Neutrophil (primary cell): ENCODE measurements around the gene JUND.

Source experiments
- H3K27ac ChIP-seq: fragments of 200-600 bp; sonication (generic); 2 replicates; pipeline ENCODE4 v1.5.1; 2016; ENCODE audit warnings: mild to moderate bottlenecking, moderate library complexity
- H3K27me3 ChIP-seq: fragments of 200-600 bp; sonication (generic); 2 replicates; pipeline ENCODE4 v1.6.0; 2016; ENCODE audit warnings: mild to moderate bottlenecking
- H3K36me3 ChIP-seq: fragments of 200-600 bp; sonication (generic); 2 replicates; pipeline ENCODE4 v1.5.1; 2017
- H3K4me1 ChIP-seq, 2 experiments: fragments of 200-600 bp in 1 of 2; sonication (generic) in 1 of 2; 1 replicate in 1 of 2; 2 replicates in 1 of 2; pipeline versions ENCODE4 v1.5.1 to v1.6.1; 2013 to 2016; ENCODE audit warnings: low read depth in 1 of 2, low read length in 1 of 2, mild to moderate bottlenecking in 1 of 2, moderate library complexity in 1 of 2; ENCODE audit not compliant: control insufficient read depth in 1 of 2, insufficient read depth in 1 of 2
- H3K4me3 ChIP-seq, 2 experiments: fragments of 200-600 bp in 1 of 2; sonication (generic) in 1 of 2; 1 replicate in 1 of 2; 2 replicates in 1 of 2; pipeline ENCODE4 v1.5.1; 2013 to 2016; ENCODE audit warnings: low read depth in 1 of 2, low read length in 1 of 2, mild to moderate bottlenecking in 1 of 2, moderate library complexity in 1 of 2
- H3K9me3 ChIP-seq: fragments of 200-600 bp; sonication (generic); 2 replicates; pipeline ENCODE4 v1.5.1; 2016
- TF ChIP-seq, protein P1 (sequence below): fragments of 200-600 bp; sonication (generic); IDR thresholded peaks from 2 replicates; pipeline ENCODE4 v1.5.1; 2016; ENCODE audit warnings: antibody characterized with exemption

JUND gene

DNA sequence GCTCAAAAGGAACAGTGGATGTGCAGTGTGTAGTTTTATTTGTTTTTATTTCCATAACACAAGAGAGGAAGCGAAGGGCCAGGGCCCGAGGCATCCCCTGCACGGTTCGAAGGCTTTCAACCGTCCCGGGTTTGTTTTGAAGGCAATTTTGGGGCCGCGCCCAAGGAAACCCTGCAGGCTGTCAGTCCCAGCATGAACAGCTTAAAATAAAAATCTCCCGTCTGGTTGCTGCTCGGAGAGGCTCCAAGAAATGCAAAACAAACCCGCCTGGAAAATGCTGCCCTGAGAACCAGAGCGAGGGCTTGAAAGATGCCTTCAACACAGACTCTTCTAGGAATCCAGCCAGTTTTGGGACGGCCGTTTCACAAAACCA is 25.5 kb upstream of the JUND start:
- peaks cover 10% of the 10 kb centered on the region for H3K36me3 ChIP-seq
- H3K27ac ChIP-seq, result no peak overlapping the region
- H3K4me1 ChIP-seq, result peaks cover 22 to 25% of the 10 kb centered on the region in 2 experiments
- H3K4me3 ChIP-seq, result no peak overlapping the region
- TF ChIP-seq, protein P1, sequence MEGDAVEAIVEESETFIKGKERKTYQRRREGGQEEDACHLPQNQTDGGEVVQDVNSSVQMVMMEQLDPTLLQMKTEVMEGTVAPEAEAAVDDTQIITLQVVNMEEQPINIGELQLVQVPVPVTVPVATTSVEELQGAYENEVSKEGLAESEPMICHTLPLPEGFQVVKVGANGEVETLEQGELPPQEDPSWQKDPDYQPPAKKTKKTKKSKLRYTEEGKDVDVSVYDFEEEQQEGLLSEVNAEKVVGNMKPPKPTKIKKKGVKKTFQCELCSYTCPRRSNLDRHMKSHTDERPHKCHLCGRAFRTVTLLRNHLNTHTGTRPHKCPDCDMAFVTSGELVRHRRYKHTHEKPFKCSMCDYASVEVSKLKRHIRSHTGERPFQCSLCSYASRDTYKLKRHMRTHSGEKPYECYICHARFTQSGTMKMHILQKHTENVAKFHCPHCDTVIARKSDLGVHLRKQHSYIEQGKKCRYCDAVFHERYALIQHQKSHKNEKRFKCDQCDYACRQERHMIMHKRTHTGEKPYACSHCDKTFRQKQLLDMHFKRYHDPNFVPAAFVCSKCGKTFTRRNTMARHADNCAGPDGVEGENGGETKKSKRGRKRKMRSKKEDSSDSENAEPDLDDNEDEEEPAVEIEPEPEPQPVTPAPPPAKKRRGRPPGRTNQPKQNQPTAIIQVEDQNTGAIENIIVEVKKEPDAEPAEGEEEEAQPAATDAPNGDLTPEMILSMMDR, result no peak
- H3K9me3 ChIP-seq, result no peaks in the 10 kb centered on the region
- H3K27me3 ChIP-seq, result no peaks in the 10 kb centered on the region

DNA sequence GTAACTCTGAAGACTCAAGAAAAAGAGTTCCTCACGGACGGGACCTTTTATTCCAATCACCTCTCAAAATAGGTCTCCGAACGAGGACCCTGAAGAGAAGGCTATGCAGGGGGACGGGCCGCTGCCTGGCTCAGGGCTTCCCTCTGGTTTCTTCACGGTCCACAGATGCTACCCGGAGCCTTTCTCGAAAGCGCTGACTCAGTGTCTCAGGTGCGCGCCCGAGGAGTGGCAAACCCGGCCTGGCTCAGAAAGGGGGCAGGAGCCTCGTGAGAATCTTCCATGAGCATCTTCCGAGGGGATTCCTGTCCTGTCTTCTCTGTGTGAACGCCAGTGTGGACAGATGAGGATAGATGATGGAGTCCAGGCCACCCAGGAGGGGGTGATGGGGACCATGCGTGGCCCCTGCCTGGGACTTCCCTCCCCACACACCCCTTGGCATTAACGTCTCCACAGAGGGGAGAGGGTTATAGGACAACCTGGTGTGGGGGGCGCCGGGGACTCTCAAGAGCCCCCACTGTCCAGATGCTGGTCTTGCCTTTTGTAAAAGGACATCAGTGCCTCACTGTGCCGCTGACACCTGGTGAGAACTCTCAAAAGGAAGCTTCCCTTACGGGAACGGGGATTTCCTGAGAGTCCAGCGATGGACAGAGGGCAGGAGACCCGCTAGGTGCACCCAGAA is 24.9 kb upstream of the JUND start:
- H3K4me1 ChIP-seq, result peaks cover 22 to 25% of the 10 kb centered on the region in 2 experiments
- H3K27ac ChIP-seq, result no peak overlapping the region
- H3K27me3 ChIP-seq, result no peaks in the 10 kb centered on the region
- H3K36me3 ChIP-seq, result peaks cover 7% of the 10 kb centered on the region
- H3K9me3 ChIP-seq, result no peaks in the 10 kb centered on the region
- TF ChIP-seq, protein P1, result no peak
- no peak overlapping the region for H3K4me3 ChIP-seq

DNA sequence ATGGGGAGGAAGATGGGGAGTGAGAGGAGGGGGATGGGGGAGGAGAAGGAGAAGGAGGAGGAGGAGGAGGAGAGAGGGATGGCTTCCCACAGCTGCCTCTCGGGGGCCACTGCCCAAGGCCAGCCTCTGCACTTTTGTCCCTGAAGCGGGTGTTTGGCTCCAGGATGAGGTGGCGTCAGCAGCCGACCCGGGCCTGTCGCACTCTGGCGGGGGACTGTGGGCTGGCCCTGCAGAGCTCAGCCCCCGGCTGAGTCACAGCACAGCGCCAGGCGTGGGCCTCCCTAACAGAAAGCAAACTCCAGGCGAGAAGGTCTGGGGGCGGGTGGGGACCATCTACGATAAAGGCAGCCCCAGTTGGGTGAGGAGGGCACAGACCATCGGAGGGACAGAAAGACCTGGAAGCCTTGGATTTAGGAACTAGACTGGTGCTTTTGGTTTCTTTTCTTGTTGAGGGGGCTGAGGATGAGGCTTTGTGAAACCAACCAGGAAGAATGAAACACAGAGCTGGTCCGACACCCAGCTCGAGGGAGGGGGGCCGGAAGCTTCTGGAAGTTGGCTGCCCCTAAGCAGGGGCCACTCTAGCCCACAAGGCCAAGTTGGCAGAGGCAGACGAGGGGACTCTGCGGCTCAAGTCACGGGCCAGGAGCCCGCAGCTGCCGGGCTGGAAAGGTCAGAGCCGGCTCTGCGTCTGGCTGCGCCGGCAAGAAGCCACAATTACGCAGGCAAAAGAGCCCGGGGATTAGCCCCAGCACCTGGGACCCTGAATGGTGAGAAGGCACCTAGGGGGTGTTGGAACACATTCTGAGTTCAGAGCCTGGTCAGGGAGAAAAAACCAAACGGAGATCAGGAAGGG is 23.3 kb upstream of the JUND start:
- Histone ChIP-seq H3K4me3 (peak overlapping the region; percentile 59 to 67), H3K4me1 (peaks cover 22 to 25% of the 10 kb centered on the region in 2 experiments), H3K36me3 (peaks cover 7% of the 10 kb centered on the region), H3K9me3 (no peaks in the 10 kb centered on the region), H3K27me3 (no peaks in the 10 kb centered on the region), H3K27ac (peak overlapping the region; percentile 88)
- TF ChIP-seq, protein P1, result no peak

DNA sequence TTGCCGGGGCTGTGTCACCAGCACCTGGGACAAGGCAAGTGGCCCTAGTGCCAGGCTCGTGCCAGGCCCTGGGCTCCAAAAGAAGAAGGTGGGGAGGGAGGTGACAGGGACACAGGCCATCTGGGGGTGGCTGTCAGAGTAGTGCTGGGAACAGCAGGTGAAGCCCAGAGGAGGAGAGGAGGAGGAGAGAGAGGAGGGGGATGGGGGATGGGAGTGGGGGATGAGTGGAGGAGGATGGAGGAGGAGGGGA is 22.7 kb upstream of the JUND start:
- peak overlapping the region in 1 of 2 experiments; percentile 67 for H3K4me3 ChIP-seq
- H3K4me1 ChIP-seq, result peaks cover 22 to 25% of the 10 kb centered on the region in 2 experiments
- H3K9me3 ChIP-seq, result no peaks in the 10 kb centered on the region
- TF ChIP-seq, protein P1, result no peak
- H3K36me3 ChIP-seq, result peaks cover 2% of the 10 kb centered on the region
- peak overlapping the region; percentile 88 for H3K27ac ChIP-seq
- no peaks in the 10 kb centered on the region for H3K27me3 ChIP-seq

DNA sequence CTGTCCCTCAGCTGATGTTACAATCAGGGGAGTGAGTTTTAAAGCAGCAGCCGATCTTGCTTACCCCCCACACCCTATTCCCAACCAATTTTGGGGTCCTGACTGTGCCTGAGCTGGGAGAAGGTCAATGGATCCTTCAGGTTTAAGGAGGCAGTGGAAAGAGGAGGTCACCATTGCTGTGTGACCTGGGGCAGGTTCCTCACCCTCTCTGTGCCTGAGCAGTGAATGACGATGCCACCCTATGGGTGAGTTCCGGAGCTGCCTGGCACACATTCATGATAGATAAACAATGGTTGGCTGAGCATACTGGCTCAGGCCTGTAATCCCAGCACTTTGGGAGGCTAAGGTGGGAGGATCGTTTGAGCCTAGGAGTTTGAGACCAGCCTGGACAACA is 20.3 kb upstream of the JUND start:
- H3K9me3 ChIP-seq, result no peaks in the 10 kb centered on the region
- peaks cover 22 to 25% of the 10 kb centered on the region in 2 experiments for H3K4me1 ChIP-seq
- TF ChIP-seq, protein P1, result no peak
- no peak overlapping the region for H3K27ac ChIP-seq
- H3K27me3 ChIP-seq, result no peaks in the 10 kb centered on the region
- no peak overlapping the region for H3K4me3 ChIP-seq
- H3K36me3 ChIP-seq, result no peaks in the 10 kb centered on the region
